ENCODE results near the gene LRRC74A.
"Not testable (repeated sequence)": the region's sequence is repeated elsewhere in the genome, so short reads cannot be mapped to it uniquely, and the experiment has no call there.

Gene LRRC74A

DNA sequence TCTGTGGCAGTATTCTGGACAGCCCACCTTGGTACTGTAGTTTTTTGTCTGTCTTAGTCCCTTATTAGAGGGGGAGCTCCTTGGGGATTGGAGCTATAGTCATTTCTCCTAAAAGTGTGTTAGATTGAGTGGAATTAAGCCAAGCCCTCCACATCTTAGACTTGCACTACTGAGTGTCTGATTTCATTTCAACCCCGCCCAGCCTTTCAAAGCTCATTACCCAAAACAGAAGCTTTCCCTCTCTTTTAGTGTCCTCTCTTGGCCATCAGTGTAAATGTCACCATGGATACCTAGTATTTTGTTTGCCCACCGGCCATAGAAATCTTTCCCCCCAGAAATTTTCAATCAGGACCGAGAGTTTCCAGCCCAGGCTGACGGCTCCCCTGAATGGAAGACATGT, 74.5 kb downstream of the LRRC74A start:
- CTCF ChIA-PET: interaction anchor here (0.8 to 3.3 kb wide), 5 partner anchors 10 to 28 kb away, joined by 3 to 22 read pairs (median 4); no protein-coding TSS in a partner anchor

DNA sequence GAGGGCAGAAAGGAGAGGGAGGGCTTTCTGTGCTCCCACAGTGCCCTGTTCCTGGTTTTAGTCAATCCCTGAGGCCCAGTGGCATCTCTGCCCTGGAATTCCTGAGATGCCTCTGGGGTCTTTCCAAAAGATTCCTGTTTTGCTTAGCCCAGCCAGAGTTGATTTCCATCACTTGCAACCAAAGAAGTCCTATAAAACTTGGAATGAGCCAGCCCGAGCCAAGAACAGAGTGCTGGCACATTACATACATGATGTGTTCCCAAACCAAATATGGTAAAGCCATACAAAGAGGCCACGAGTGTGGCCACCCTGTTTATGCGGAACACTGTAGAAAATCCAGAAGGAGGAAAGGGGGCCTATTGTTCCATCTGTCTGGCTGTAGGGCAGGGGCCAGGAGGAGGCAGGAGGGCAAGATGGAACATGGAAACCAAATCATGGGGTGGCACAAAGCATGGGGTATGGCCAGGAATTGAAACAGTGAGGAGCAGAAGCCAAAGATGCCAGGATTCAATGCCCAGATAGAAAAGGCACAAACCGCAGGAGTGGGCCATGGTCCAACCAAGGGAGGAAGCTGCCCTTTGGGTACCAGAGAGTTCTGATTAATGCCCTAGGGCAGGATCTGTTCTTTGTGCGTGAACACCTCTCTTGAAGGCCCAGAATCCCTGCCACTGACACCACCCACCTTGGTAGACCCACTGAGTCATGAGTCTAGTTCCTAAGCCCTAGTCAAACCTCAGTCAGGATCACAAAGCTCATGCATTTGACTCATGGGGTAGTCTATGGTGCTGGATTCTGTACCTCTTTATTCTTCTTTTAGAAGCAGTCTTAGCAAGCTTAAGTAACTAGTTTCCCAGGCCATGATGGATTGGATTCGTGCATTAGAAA, 75.2 kb downstream of the LRRC74A start:
- CTCF ChIA-PET: interaction anchor here (1.2 to 3.3 kb wide), 2 partner anchors 15 to 26 kb away, joined by 4 to 22 read pairs; no protein-coding TSS in a partner anchor
- H3K27ac Mint-ChIP-seq: no peak overlapping the region
- no peak for DNase-seq
- peaks cover 23% of the 10 kb centered on the region for H3K4me1 Mint-ChIP-seq
- no peak overlapping the region for H3K4me3 Mint-ChIP-seq
- H3K36me3 Mint-ChIP-seq: no peaks in the 10 kb centered on the region
- H3K9me3 Mint-ChIP-seq: no peaks in the 10 kb centered on the region
- peaks cover 39% of the 10 kb centered on the region for H3K27me3 Mint-ChIP-seq

More for the DNA sequence above, 74.5 kb downstream of the LRRC74A start:
- Mint-ChIP-seq H3K27me3 (peaks cover 39% of the 10 kb centered on the region), H3K4me1 (peaks cover 22% of the 10 kb centered on the region), H3K4me3 (no peak overlapping the region), H3K36me3 (no peaks in the 10 kb centered on the region), H3K27ac (no peak overlapping the region), H3K9me3 (no peaks in the 10 kb centered on the region)
- DNase-seq: no peak

DNA sequence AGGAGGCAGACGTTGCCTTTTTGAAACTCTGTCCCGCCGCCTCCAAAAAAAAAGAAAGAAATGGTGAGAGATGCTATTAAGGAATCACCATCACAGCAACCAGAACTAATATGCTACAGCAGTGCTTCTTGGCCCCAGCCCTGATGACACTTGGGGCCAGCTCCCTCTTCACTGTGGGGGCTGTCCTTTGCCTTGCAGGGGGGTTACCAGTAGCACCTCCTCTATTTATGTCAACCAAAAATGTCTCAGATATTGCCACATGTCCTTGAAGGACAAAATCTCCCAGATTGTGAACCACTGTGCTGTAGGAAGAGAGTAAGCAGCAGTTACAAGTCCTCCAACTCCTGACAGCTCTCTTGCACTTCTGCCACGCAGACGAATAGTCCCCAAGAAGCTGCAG, 76.4 kb downstream of the LRRC74A start:
- CTCF ChIA-PET: interaction anchor here (0.8 to 3.3 kb wide), 2 partner anchors 27 to 117 kb away, joined by 3 to 22 read pairs; no protein-coding TSS in a partner anchor
- Mint-ChIP-seq H3K27ac (no peak overlapping the region), H3K36me3 (no peaks in the 10 kb centered on the region), H3K4me3 (no peak overlapping the region), H3K9me3 (no peaks in the 10 kb centered on the region), H3K4me1 (peaks cover 27% of the 10 kb centered on the region), H3K27me3 (peaks cover 39% of the 10 kb centered on the region)
- DNase-seq: no peak

DNA sequence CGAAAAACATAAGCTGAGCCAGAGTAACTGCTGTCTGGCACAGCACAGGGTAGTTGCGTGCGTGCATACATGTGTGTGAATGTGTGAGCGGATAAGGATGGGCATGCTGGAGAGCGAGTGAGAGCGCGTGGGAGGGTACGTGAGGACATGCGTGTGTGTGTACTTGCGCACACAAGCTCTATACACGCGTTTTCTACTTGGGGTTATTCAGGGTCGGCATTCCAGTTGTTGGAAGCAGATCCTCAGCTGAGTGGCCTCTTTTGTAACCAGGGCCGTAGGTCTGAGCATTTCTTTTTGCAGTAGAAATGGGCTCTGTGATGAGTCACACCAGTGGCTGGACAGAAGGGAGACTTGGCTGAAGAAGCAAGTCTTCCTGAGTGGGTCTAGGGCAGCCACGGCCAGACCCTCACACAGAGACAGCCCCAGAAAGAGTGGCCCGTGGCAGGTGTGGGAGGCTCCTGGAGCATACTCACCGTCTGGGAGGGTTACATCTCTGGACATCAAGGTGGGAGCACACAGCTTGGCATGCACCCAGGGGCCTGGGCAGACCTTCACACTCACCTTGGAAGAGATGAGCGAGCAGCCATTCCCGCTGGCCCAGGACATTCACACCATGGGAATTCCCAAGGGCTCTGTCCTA, 78.0 kb downstream of the LRRC74A start:
- peaks cover 6% of the 10 kb centered on the region for H3K9me3 Mint-ChIP-seq
- H3K4me3 Mint-ChIP-seq: no peak overlapping the region
- CTCF ChIA-PET: interaction anchor here (1.1 to 2.0 kb wide), 5 partner anchors 9 to 165 kb away, joined by 3 to 14 read pairs (median 8); no protein-coding TSS in a partner anchor
- H3K27me3 Mint-ChIP-seq: peaks cover 39% of the 10 kb centered on the region
- H3K4me1 Mint-ChIP-seq: peaks cover 36% of the 10 kb centered on the region
- peaks cover 7% of the 10 kb centered on the region for H3K36me3 Mint-ChIP-seq
- DNase-seq: no peak
- H3K27ac Mint-ChIP-seq: no peak overlapping the region

DNA sequence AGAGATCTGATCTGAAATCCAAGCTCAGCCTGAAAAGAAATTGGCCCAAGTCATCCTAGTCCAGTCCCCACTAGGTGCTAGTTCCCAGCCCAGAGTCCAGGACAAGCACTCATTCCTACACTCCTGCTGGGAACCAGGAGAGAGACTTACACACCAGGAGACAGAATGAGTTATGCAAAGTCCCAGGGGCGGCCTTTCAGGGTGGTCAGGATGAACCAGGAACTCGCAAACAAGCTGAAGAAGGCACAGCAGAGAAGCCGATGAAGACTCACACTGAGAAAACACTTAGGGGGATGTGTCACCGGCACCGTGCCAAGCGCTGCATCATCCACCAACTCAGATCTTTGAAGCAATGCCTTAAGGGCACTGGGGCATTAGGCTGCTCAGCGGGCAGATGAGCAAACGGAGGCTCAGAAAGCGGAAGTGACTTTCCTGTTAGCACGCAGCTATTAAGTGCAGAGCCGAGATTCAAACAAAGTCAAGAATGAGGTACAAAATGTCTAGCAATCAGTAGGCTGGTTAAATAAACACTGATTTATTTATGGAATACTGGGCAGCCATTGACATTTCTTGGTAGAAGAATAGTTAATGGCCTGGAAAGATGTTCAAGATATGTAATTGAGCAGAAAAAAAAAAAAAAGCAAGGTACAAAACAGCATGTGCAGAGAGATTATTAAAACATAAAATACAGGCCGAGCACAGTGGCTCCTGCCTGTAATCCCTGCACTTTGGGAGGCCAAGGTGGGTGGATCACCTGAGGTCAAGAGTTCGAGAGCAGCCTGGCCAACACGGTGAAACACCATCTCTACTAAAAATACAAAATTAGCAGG, 78.7 kb downstream of the LRRC74A start:
- no peak overlapping the region for H3K4me3 Mint-ChIP-seq
- H3K36me3 Mint-ChIP-seq: peaks cover 8% of the 10 kb centered on the region
- peaks cover 6% of the 10 kb centered on the region for H3K9me3 Mint-ChIP-seq
- CTCF ChIA-PET: interaction anchor here (1.1 to 2.0 kb wide), 5 partner anchors 9 to 165 kb away, joined by 3 to 14 read pairs (median 8); no protein-coding TSS in a partner anchor
- peak; percentile 67 for DNase-seq
- peaks cover 32% of the 10 kb centered on the region for H3K27me3 Mint-ChIP-seq
- peaks cover 43% of the 10 kb centered on the region for H3K4me1 Mint-ChIP-seq
- H3K27ac Mint-ChIP-seq: peak overlapping the region; percentile 53

DNA sequence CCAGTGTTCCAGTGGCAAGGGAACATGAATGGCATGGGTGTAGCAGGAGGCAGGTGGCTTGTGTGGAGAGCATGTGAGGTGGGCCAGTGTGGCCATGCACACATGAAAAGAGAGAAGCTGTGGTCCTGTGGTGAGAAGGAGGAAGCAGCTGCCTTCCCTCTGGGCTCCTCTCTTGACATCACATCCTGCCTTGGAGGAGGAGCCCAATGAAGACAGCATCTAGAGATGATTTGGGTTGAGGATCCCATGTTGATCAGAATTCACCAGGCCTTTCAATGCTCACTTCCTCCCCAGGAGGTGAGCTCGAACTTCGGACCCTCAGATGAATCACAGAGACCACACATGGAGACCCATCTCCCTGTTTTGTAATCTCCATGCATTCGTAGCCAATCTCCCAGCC, 82.6 kb downstream of the LRRC74A start:
- H3K4me1 Mint-ChIP-seq: peaks cover 69% of the 10 kb centered on the region
- CTCF ChIA-PET: interaction anchor here (0.6 to 15.5 kb wide), 8 partner anchors 30 to 351 kb away, joined by 3 to 273 read pairs (median 5); no protein-coding TSS in a partner anchor
- peaks cover 8% of the 10 kb centered on the region for H3K36me3 Mint-ChIP-seq
- H3K9me3 Mint-ChIP-seq: peaks cover 6% of the 10 kb centered on the region
- H3K27me3 Mint-ChIP-seq: peaks cover 10% of the 10 kb centered on the region
- H3K27ac Mint-ChIP-seq: peak overlapping the region; percentile 95
- DNase-seq: peak; percentile 83
- peak overlapping the region; percentile 33 for H3K4me3 Mint-ChIP-seq

DNA sequence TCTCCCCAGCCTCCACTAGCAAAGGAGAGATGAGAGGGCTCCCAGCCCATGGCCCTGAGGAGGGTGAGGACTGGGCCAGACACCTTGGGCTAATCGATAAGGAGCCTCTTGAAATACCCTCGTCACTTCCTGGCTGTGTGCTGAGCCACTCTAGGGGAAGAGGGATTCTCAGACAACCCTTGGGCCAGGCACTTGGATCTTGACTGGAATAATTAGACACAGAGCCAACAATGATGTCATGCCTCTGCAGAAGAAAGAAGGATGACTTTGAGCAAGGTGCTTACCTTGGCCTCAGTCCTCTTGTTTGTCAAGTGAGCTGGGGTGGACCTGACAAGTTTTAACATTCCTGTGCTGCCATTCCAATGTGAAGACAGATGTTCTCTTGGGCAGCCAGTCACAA, 83.1 kb downstream of the LRRC74A start:
- CTCF ChIA-PET: interaction anchor here (0.6 to 15.5 kb wide), 8 partner anchors 30 to 351 kb away, joined by 3 to 273 read pairs (median 5); no protein-coding TSS in a partner anchor
- Mint-ChIP-seq H3K4me3 (no peak overlapping the region), H3K27ac (peak overlapping the region; percentile 95), H3K4me1 (peaks cover 69% of the 10 kb centered on the region), H3K36me3 (peaks cover 8% of the 10 kb centered on the region), H3K27me3 (peaks cover 5% of the 10 kb centered on the region), H3K9me3 (peaks cover 6% of the 10 kb centered on the region)
- DNase-seq: no peak

DNA sequence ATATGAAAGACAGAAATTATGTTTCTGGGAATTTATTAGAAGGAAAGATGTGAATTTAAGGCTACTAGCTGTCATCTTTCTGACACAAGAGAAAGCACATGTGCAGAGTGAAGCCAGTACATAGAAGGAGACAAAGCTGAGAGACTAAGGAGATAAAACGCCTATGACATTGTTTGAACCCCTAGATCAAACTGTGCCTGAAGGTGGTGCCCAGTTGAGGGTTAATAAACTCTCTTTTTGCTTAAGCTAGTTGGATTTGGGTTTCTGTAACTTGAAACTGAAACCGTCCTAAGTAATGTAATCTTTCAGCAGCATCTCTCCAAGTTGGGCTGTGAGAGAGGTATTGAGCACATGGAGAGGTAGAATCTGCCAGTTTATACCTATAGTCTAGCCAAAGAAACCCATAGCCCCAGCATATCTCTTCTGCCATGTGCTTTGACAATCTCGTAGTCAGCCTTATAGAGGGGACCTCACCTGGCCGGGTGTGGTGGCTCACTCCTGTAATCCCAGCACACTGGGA, 84.2 kb downstream of the LRRC74A start:
- peak overlapping the region; percentile 67 for H3K27ac Mint-ChIP-seq
- CTCF ChIA-PET: interaction anchor here (0.9 to 15.5 kb wide), 8 partner anchors 10 to 157 kb away, joined by 3 to 273 read pairs (median 6); no protein-coding TSS in a partner anchor

DNA sequence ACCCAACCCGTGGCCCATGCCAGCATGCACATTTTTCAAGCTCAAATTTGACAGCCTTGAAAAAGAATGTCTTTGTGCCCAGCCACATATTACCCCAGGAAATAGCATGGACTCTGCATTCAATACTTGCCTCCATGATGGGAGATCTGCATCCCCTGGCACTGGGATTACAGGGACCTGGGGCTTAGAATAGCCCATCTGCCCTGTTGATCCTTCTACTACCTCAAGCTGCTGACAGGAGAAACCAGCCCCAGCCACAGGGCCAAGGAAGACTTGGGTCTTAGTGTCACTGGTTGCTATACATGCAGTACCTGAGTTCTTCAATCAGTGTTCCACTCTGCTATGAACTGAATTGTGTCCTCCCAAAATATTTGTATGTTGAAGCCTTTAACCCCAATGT, 85.3 kb downstream of the LRRC74A start:
- no peak overlapping the region for H3K4me3 Mint-ChIP-seq
- no peaks in the 10 kb centered on the region for H3K27me3 Mint-ChIP-seq
- no peak for DNase-seq
- peaks cover 6% of the 10 kb centered on the region for H3K9me3 Mint-ChIP-seq
- CTCF ChIA-PET: interaction anchor here (0.6 to 15.5 kb wide), 16 partner anchors 11 to 580 kb away, joined by 3 to 273 read pairs (median 20); partner anchors contain the start of genes ANGEL1 and IRF2BPL
- H3K36me3 Mint-ChIP-seq: peaks cover 8% of the 10 kb centered on the region
- H3K27ac Mint-ChIP-seq: no peak overlapping the region
- H3K4me1 Mint-ChIP-seq: peaks cover 72% of the 10 kb centered on the region

More for the DNA sequence above, 84.2 kb downstream of the LRRC74A start:
- peaks cover 6% of the 10 kb centered on the region for H3K9me3 Mint-ChIP-seq
- peaks cover 69% of the 10 kb centered on the region for H3K4me1 Mint-ChIP-seq
- no peak overlapping the region for H3K4me3 Mint-ChIP-seq
- DNase-seq: no peak
- no peaks in the 10 kb centered on the region for H3K27me3 Mint-ChIP-seq
- peaks cover 8% of the 10 kb centered on the region for H3K36me3 Mint-ChIP-seq

DNA sequence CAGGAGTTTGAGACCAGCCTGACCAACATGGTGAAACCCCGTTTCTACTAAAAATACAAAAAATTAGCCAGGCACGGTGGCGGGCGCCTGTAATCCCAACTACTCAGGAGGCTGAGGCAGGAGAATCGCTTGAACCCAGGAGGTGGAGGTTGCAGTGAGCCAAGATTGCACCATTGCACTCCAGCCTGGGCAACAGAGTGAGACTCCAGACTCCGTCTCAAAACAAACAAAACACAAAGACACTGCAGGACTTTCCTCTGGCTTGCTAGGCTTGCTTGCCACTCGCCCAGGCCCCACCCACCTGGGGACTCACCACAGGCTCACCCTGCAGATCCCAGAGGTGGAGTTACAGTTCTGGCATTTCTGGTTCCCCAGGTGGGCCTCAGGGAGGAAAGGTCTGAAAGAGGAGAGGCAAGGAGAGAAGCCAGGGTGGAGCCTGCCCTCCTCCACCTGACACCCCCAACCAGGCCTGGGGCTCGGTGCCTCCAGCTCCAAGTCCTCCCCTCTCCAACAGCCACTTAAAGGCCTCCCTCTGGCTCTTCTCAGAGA, 88.4 kb downstream of the LRRC74A start:
- H3K4me1 Mint-ChIP-seq: peaks cover 76% of the 10 kb centered on the region
- not testable (repeated sequence) for H3K4me3 Mint-ChIP-seq, H3K9me3 Mint-ChIP-seq, H3K27me3 Mint-ChIP-seq, DNase-seq, H3K36me3 Mint-ChIP-seq, H3K27ac Mint-ChIP-seq
- CTCF ChIA-PET: interaction anchor here (1.5 to 15.5 kb wide), 19 partner anchors 9 to 209 kb away, joined by 3 to 273 read pairs (median 28); partner anchors contain the start of gene IRF2BPL

DNA sequence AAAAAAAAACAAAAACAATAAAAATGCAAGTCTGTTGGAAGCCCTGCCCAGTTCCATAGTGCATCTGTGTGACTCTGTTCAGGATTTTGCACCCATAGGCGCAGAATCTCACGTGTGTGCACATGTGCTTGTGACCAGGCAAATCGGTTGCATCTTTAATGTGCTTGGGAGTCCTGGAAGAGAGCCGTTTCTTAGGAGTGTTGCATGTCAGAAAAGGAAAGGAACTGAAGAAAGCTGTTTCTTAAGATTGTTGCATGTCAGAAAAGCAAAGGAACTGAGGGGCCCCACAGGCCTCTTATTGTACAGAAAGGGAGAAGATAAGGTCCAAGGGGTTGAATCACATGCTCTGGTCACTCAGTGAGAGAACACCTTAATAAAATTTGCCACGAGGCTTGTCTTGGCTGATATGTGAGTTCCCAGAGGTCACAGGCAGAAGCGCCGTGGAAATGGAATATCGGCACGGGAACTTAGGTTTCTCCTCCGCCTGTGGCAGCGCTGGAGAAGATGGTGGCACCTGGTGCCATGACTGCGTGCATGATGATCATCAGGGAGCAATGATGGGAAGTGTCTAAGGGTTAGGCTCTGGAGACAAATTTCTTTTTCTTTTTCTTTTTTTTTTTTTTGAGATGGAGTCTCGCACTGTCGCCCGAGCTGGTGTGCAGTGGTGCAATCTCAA, 90.0 kb downstream of the LRRC74A start:
- CTCF ChIA-PET: interaction anchor here (0.7 to 15.5 kb wide), 13 partner anchors 16 to 161 kb away, joined by 3 to 273 read pairs (median 6); no protein-coding TSS in a partner anchor
- Mint-ChIP-seq H3K27ac (no peak overlapping the region), H3K27me3 (peaks cover 4% of the 10 kb centered on the region), H3K9me3 (no peaks in the 10 kb centered on the region), H3K36me3 (no peaks in the 10 kb centered on the region), H3K4me1 (peaks cover 78% of the 10 kb centered on the region), H3K4me3 (no peak overlapping the region)
- no peak for DNase-seq

DNA sequence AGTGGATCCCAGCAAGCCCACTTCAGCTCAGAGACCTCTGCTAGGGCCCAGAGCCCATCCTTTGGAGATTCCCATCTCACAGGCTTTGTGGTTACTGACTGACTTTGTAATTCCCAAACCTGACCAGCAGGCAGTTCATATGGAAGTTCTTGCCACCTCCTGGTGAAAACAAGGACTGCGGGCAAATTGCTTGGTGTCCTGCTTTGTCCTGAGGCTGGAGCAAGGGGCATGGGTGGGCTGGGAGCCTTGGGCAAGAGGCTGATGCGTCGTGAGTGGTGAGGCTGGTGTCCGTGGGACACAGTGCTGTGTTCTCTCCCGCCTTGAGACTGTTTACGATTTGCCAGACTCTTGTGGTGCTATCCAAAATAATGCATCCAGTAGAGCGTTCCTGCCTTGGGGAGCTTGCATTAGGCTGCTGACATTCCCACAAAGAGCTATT, 91.0 kb downstream of the LRRC74A start:
- Mint-ChIP-seq H3K36me3 (no peaks in the 10 kb centered on the region), H3K27me3 (peaks cover 11% of the 10 kb centered on the region), H3K4me3 (no peak overlapping the region), H3K9me3 (no peaks in the 10 kb centered on the region), H3K4me1 (peaks cover 78% of the 10 kb centered on the region), H3K27ac (no peak overlapping the region)
- CTCF ChIA-PET: interaction anchor here (0.7 to 15.5 kb wide), 15 partner anchors 11 to 160 kb away, joined by 3 to 273 read pairs (median 6); no protein-coding TSS in a partner anchor
- DNase-seq: no peak
